H1 (cell line): ENCODE results near the gene CD96. TPM values are rescaled to one million over a fixed set of nuclear protein-coding genes. Genes with fewer than 3 reads are reported as not detected.

Experiments used
- CTCF ChIA-PET: fragments of 300-600 bp; sonication (Branson Sonifier 250); formaldehyde crosslinking; loops from one replicate; lab custom pipeline; 2021; ENCODE audit not compliant: partially characterized antibody; lab: Charles Lee
- POLR2A ChIA-PET: fragments of 300-600 bp; sonication (Branson Sonifier 250); formaldehyde crosslinking; loops from one replicate; lab custom pipeline; 2021; ENCODE audit warnings: inconsistent platforms; ENCODE audit not compliant: partially characterized antibody; lab: Charles Lee
- DNase-seq, 2 experiments: peaks; one replicate each; pipeline versions ENCODE4 v3.0.0 to v3.0.0-alpha.2; 2010 to 2022; ENCODE audit warnings: low spot score in 2 of 2, low read depth in 1 of 2, mixed read lengths in 1 of 2
- FAIRE-seq: peaks from 2 replicates; lab custom pipeline; 2011; peaks lifted over from hg19 to GRCh38; lab: Jason Lieb, UNC
- H2AFZ ChIP-seq: 2 replicates; pipeline ENCODE4 v1.8.1; 2012; ENCODE audit warnings: low read length, inconsistent platforms
- H2AK5ac ChIP-seq: 2 replicates; pipeline ENCODE4 v1.6.1; 2013; ENCODE audit warnings: low read depth, low read length
- H2BK120ac ChIP-seq: replicated peaks from 2 replicates; pipeline ENCODE3; 2013; ENCODE audit warnings: low read depth, low read length, inconsistent platforms
- H2BK12ac ChIP-seq: 2 replicates; pipeline ENCODE4 v1.6.1; 2013; ENCODE audit warnings: low read depth, low read length
- H2BK15ac ChIP-seq: 2 replicates; pipeline ENCODE4 v1.6.1; 2013; ENCODE audit warnings: low read length
- H2BK20ac ChIP-seq: 2 replicates; pipeline ENCODE4 v1.6.1; 2013; ENCODE audit warnings: low read length
- H2BK5ac ChIP-seq: 2 replicates; pipeline ENCODE4 v1.6.1; 2013; ENCODE audit warnings: low read depth, low read length
- H3K14ac ChIP-seq: 2 replicates; pipeline ENCODE4 v1.6.1; 2013; ENCODE audit warnings: inconsistent platforms; ENCODE audit not compliant: insufficient read length
- H3K18ac ChIP-seq: 2 replicates; pipeline ENCODE4 v1.6.1; 2013; ENCODE audit warnings: low read length; ENCODE audit errors: extremely low read depth
- H3K23ac ChIP-seq: 2 replicates; pipeline ENCODE4 v1.6.1; 2013; ENCODE audit warnings: inconsistent platforms; ENCODE audit not compliant: insufficient read length
- H3K23me2 ChIP-seq: 2 replicates; pipeline ENCODE4 v1.6.1; 2013; ENCODE audit warnings: low read depth, low read length
- H3K27ac ChIP-seq: 2 replicates; pipeline ENCODE4 v1.6.1; 2011; ENCODE audit warnings: low read depth, low read length, inconsistent platforms
- H3K27me3 ChIP-seq, 4 experiments: replicated peaks in 1 of 4; 1 replicate in 1 of 4; 2 replicates in 3 of 4; pipeline versions ENCODE4 v1.6.1 to v1.8.1; 2011 to 2013; ENCODE audit warnings: low read length in 3 of 4, mild to moderate bottlenecking in 3 of 4, inconsistent platforms in 2 of 4, mixed read lengths in 2 of 4, moderate library complexity in 1 of 4; ENCODE audit not compliant: control insufficient read depth in 3 of 4, insufficient read depth in 3 of 4; ENCODE audit errors: extremely low read depth in 1 of 4
- H3K36me3 ChIP-seq, 4 experiments: 2 replicates each; pipeline versions ENCODE4 v1.6.1 to v1.8.1; 2011 to 2013; ENCODE audit warnings: mild to moderate bottlenecking in 4 of 4, low read length in 3 of 4, moderate library complexity in 2 of 4, control low read depth in 1 of 4, inconsistent platforms in 1 of 4; ENCODE audit not compliant: insufficient read depth in 4 of 4, control insufficient read depth in 2 of 4
- H3K4ac ChIP-seq: replicated peaks from 2 replicates; pipeline ENCODE3; 2013; ENCODE audit warnings: low read length, low read depth, mixed read lengths, inconsistent platforms; ENCODE audit not compliant: insufficient read length
- H3K4me1 ChIP-seq, 4 experiments: replicated peaks in 1 of 4; 1 replicate in 1 of 4; 2 replicates in 3 of 4; pipeline versions ENCODE4 v1.6.1 to v1.8.1; 2011 to 2013; ENCODE audit warnings: low read length in 3 of 4, inconsistent platforms in 2 of 4, mixed read lengths in 1 of 4; ENCODE audit not compliant: insufficient read depth in 4 of 4, control insufficient read depth in 3 of 4
- H3K4me2 ChIP-seq, 2 experiments: 2 replicates each; pipeline versions ENCODE4 v1.6.1 to v1.8.1; 2011 to 2013; ENCODE audit warnings: low read depth in 2 of 2, low read length in 2 of 2, control low read depth in 1 of 2, inconsistent platforms in 1 of 2, mild to moderate bottlenecking in 1 of 2; ENCODE audit not compliant: insufficient read depth in 1 of 2
- H3K4me3 ChIP-seq, 4 experiments: fragments of 200-600, 300-600 bp in 1 of 4; sonication (generic), shearing (Covaris generic), sonication (Bioruptor Twin) in 1 of 4; 2 replicates each; pipeline versions ENCODE4 v1.5.1 to v1.8.1; 2011 to 2016; ENCODE audit warnings: low read length in 4 of 4, low read depth in 3 of 4, control low read depth in 2 of 4, inconsistent platforms in 2 of 4, mild to moderate bottlenecking in 2 of 4, mixed read lengths in 1 of 4, moderate library complexity in 1 of 4; ENCODE audit not compliant: insufficient read depth in 2 of 4; ENCODE audit errors: extremely low read depth in 1 of 4
- H3K56ac ChIP-seq: replicated peaks from 2 replicates; pipeline ENCODE3; 2013; ENCODE audit warnings: low read depth, mild to moderate bottlenecking, mixed read lengths, low read length, inconsistent platforms; ENCODE audit not compliant: insufficient read length
- H3K79me1 ChIP-seq: 2 replicates; pipeline ENCODE4 v1.6.1; 2013; ENCODE audit warnings: low read depth, low read length, control low read depth
- H3K79me2 ChIP-seq, 2 experiments: 2 replicates each; pipeline versions ENCODE4 v1.6.1 to v1.8.1; 2012 to 2013; ENCODE audit warnings: low read length in 2 of 2, mild to moderate bottlenecking in 2 of 2, inconsistent platforms in 1 of 2; ENCODE audit not compliant: insufficient read depth in 2 of 2, control insufficient read depth in 1 of 2
- H3K9ac ChIP-seq, 4 experiments: replicated peaks in 1 of 4; 1 replicate in 1 of 4; 2 replicates in 3 of 4; pipeline versions ENCODE4 v1.6.1 to v1.8.1; 2011 to 2013; ENCODE audit warnings: low read depth in 3 of 4, low read length in 3 of 4, control low read depth in 2 of 4, mild to moderate bottlenecking in 2 of 4, moderate library complexity in 2 of 4, inconsistent platforms in 1 of 4; ENCODE audit errors: extremely low read depth in 1 of 4
- H3K9me3 ChIP-seq, 2 experiments: 2 replicates each; pipeline versions ENCODE4 v1.6.1 to v1.8.1; 2012 to 2013; ENCODE audit warnings: mild to moderate bottlenecking in 2 of 2, moderate library complexity in 2 of 2, control low read depth in 1 of 2, inconsistent platforms in 1 of 2, low read depth in 1 of 2, low read length in 1 of 2, mixed read lengths in 1 of 2; ENCODE audit not compliant: insufficient read depth in 2 of 2
- H4K20me1 ChIP-seq, 2 experiments: replicated peaks in 1 of 2; 2 replicates each; pipeline versions ENCODE3 to v1.8.1; 2011 to 2013; ENCODE audit warnings: inconsistent platforms in 2 of 2, low read length in 2 of 2, mild to moderate bottlenecking in 1 of 2; ENCODE audit not compliant: insufficient read depth in 2 of 2, control insufficient read depth in 1 of 2
- H4K5ac ChIP-seq: 2 replicates; pipeline ENCODE4 v1.6.1; 2013; ENCODE audit warnings: low read length, low read depth, mixed read lengths, inconsistent platforms; ENCODE audit not compliant: insufficient read length
- H4K8ac ChIP-seq: 2 replicates; pipeline ENCODE4 v1.8.0; 2013; ENCODE audit warnings: mild to moderate bottlenecking, moderate library complexity, low read length, inconsistent platforms; ENCODE audit not compliant: insufficient read depth; ENCODE audit errors: extremely low read depth
- H4K91ac ChIP-seq: replicated peaks from 2 replicates; pipeline ENCODE3; 2013; ENCODE audit warnings: low read length, mixed read lengths, inconsistent platforms; ENCODE audit not compliant: insufficient read length
- ASH2L ChIP-seq: fragments of 200-600, 300-600 bp; sonication (generic); IDR thresholded peaks from one replicate; pipeline ENCODE4 v1.7.1; 2017; ENCODE audit warnings: low read length
- CBX5 ChIP-seq: fragments of 300-800, 300-1000 bp; sonication (generic); IDR thresholded peaks from 2 replicates; pipeline ENCODE4 v1.7.1; 2016; ENCODE audit warnings: antibody characterized with exemption, low read length, low read depth
- CTCF ChIP-seq, 3 experiments: IDR thresholded peaks; 1 replicate in 2 of 3; 2 replicates in 1 of 3; pipeline versions ENCODE4 v1.5.1 to v1.6.1; 2011; ENCODE audit warnings: low read length in 3 of 3, mild to moderate bottlenecking in 3 of 3, inconsistent platforms in 2 of 3, low read depth in 1 of 3, moderate library complexity in 1 of 3; ENCODE audit not compliant: insufficient read depth in 1 of 3; ENCODE audit errors: control extremely low read depth in 1 of 3
- FOSL1 ChIP-seq: IDR thresholded peaks from 2 replicates; pipeline ENCODE4 v1.6.1; 2011; ENCODE audit warnings: mild to moderate bottlenecking, low read depth, low read length, moderate library complexity; ENCODE audit not compliant: insufficient read depth
- GABPA ChIP-seq: IDR thresholded peaks from 2 replicates; pipeline ENCODE4 v1.6.1; 2011; ENCODE audit warnings: mild to moderate bottlenecking, low read length, moderate library complexity, borderline replicate concordance; ENCODE audit not compliant: insufficient read depth
- JUN ChIP-seq: IDR thresholded peaks from 2 replicates; pipeline ENCODE4 v1.6.1; 2011; ENCODE audit warnings: low read depth, mild to moderate bottlenecking, improper control_type of control experiment, low read length
- POLR2AphosphoS5 ChIP-seq: IDR thresholded peaks from 2 replicates; pipeline ENCODE4 v1.6.1; 2011; ENCODE audit warnings: low read depth, low read length
- RAD21 ChIP-seq, 2 experiments: IDR thresholded peaks in 1 of 2; conservative IDR thresholded peaks in 1 of 2; 2 replicates each; pipeline ENCODE4 v1.6.1; 2011; ENCODE audit warnings: low read depth in 2 of 2, low read length in 2 of 2, improper control_type of control experiment in 1 of 2, inconsistent platforms in 1 of 2, mild to moderate bottlenecking in 1 of 2, moderate library complexity in 1 of 2
- RBBP5 ChIP-seq: IDR thresholded peaks from 2 replicates; pipeline ENCODE4 v1.7.1; 2012; ENCODE audit warnings: low read depth, mild to moderate bottlenecking, inconsistent platforms, low read length, moderate library complexity, borderline replicate concordance
- SIX5 ChIP-seq: IDR thresholded peaks from 2 replicates; pipeline ENCODE4 v1.6.1; 2011; ENCODE audit warnings: mild to moderate bottlenecking, low read depth, low read length
- SUZ12 ChIP-seq: fragments of 200-600 bp; sonication (generic); IDR thresholded peaks from 2 replicates; pipeline ENCODE4 v1.6.1; 2012; ENCODE audit warnings: mild to moderate bottlenecking, inconsistent platforms, low read length, moderate library complexity, mixed read lengths
- TBP ChIP-seq: IDR thresholded peaks from 2 replicates; pipeline ENCODE4 v1.6.1; 2011; ENCODE audit warnings: low read depth, low read length, improper control_type of control experiment
- TCF12 ChIP-seq: IDR thresholded peaks from 2 replicates; pipeline ENCODE4 v1.6.1; 2011; ENCODE audit warnings: low read depth, mild to moderate bottlenecking, low read length
- WGBS, 2 experiments: shearing (Covaris generic) in 1 of 2; methylation state at CpG; one replicate each; pipeline versions ENCODE4 v1.1.6 to v1.1.7; 2013 to 2015; ENCODE audit warnings: low lambda C conversion rate in 2 of 2, mixed read lengths in 2 of 2, inconsistent platforms in 1 of 2, low coverage in 1 of 2, missing lambda C conversion rate in 1 of 2; ENCODE audit not compliant: insufficient replicate concordance in 2 of 2, insufficient coverage in 1 of 2, insufficient read length in 1 of 2; ENCODE audit errors: extremely low coverage in 1 of 2, missing lambda C conversion rate in 1 of 2; 5-methylcytosine and 5-hydroxymethylcytosine counted together
- polyA plus RNA-seq, 7 experiments: library from polyadenylated mRNA; depleted of rRNA in 3 of 7; stranded (reverse) in 5 of 7; unstranded in 2 of 7; fragments of >200 nt in 5 of 7; fragments of 200-250 nt in 2 of 7; gene quantifications; 1 replicate in 5 of 7; 2 replicates in 1 of 7; 4 replicates in 1 of 7; pipeline versions ENCODE4 v1.2.1 to v1.2.3, GENCODE V29; 2011 to 2013; ENCODE audit warnings: missing spikeins in 2 of 7, mixed read lengths in 2 of 7
- total RNA-seq: library from RNA; stranded (reverse); fragmentation: NEBNext Ultra II Directional; extraction: Animal tissue kit (Norgen Biotek cat#: 25700); gene quantifications from 2 replicates; pipeline ENCODE4 v1.2.1, GENCODE V29; 2021

The CD96 gene
- total and polyA plus RNA-seq, 2 of the 8 experiments (the other 6 are each of a cell fraction or from before 2014, with no cell fraction given), result not detected

- H3K4me2 ChIP-seq, result no peak overlapping the region
- H3K9ac ChIP-seq, result no peak overlapping the region
- no peaks in the 10 kb centered on the region for H3K79me1 ChIP-seq
- no peak overlapping the region for H2AK5ac ChIP-seq
- H3K4me1 ChIP-seq, result no peaks in the 10 kb centered on the region
- no peak overlapping the region for H3K4me3 ChIP-seq
- CTCF ChIA-PET, result no interaction called here
- POLR2A ChIA-PET, result no interaction called here
- no peak overlapping the region for H3K23ac ChIP-seq
- H4K91ac ChIP-seq, result no peak overlapping the region
- no peaks in the 10 kb centered on the region for H3K27me3 ChIP-seq
- FAIRE-seq (no peak), DNase-seq (no peak)
- H3K4ac ChIP-seq, result no peak overlapping the region
- no peak overlapping the region for H3K18ac ChIP-seq
- H3K23me2 ChIP-seq, result no peaks in the 10 kb centered on the region
- no peak overlapping the region for H2AFZ ChIP-seq
- 89% methylated on average over 1 of the region's 1 CpG; no CpG with 5 or more reads in 1 of the 2 experiments for WGBS, 2 experiments
- no peaks in the 10 kb centered on the region for H3K9me3 ChIP-seq
- no peak overlapping the region for H3K14ac ChIP-seq
- H2BK5ac ChIP-seq, result no peak overlapping the region
- no peak overlapping the region for H4K8ac ChIP-seq
- no peaks in the 10 kb centered on the region for H3K79me2 ChIP-seq
- no peak overlapping the region for H2BK120ac ChIP-seq
- no peak overlapping the region for H2BK20ac ChIP-seq
- no peaks in the 10 kb centered on the region for H3K36me3 ChIP-seq
- no peak overlapping the region for H2BK15ac ChIP-seq
- H4K5ac ChIP-seq, result no peak overlapping the region
- H3K56ac ChIP-seq, result no peak overlapping the region
- no peak overlapping the region for H2BK12ac ChIP-seq
- H3K27ac ChIP-seq, result no peak overlapping the region
- H4K20me1 ChIP-seq, result no peaks in the 10 kb centered on the region
- TF ChIP-seq CBX5 (no peak), SUZ12 (no peak), CTCF (IDR thresholded peaks at IDR 0.05; ENCODE audit: control extremely low read depth in 1 of 3, insufficient read depth in 1 of 3, low read depth in 1 of 3, low read length in 3 of 3) (no peak), TBP (no peak), POLR2AphosphoS5 (no peak), JUN (no peak), GABPA (no peak), FOSL1 (no peak), RBBP5 (no peak), SIX5 (no peak), TCF12 (no peak), ASH2L (no peak), RAD21 (IDR thresholded peaks at IDR 0.05 in 1 of 2, conservative IDR thresholded peaks at IDR 0.05 in 1 of 2; ENCODE audit: low read depth in 2 of 2, low read length in 2 of 2) (no peak)
Measured at GRCh38 chr3:111598139-111598538, 56.1 kb downstream of the CD96 start.
